ENCODE results near the gene KIDINS220.

Gene KIDINS220

DNA sequence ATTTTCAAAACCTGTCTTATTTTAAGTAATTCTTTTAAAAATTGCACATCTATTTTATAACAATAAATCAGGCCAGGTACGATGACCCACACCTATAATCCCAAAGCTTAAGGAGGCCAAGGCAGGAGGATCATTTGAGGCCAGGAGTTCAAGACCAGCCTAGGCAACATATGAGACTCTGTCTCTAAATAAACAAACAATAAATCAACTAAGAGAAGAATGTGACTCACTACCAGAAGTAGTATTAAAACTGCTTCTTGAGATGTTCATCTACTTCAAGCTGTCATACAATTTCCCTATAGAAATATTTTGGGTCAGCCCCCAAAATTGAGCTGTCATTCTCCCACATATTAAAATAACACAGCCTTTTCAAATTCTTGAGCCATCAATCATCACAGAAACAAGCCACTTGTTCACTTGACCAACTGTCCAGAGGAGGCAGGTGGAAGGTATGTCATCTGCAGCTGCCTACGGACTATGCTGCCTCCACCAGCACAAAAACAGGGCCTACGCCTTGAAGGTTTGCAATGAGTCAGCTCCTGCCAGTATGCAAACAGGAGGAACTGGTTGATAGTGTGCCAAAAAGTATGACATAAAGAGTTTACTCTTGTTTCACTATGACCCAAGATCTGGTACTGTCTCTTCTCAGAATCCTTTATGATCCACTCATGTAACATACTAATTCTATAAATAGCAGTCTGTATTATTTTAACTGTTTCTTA lies 33.6 kb downstream of the KIDINS220 start:
- DNase-seq, result no peak

DNA sequence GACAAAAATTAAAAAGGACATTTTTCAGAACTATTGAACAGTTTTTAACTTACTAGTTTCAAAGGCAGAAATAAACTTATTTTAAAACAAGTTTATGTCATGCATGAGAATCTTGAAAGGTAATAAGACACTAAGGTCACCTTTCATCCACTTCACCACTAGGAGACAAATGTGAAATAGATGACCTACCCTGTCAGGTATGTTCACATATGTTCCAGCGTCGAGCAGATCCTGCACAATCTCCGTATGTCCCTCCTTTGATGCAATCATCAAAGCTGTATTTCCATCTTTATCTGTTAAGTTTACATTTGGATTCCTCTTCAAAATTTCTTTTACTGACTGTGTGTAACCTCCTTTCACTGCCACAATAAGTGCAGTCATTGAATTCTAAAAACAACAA lies 34.7 kb downstream of the KIDINS220 start:
- no peak for DNase-seq

- no peak for DNase-seq
These were observed 36.6 kb downstream of the KIDINS220 start for GRCh38 chr2:8800821-8801220.

GRCh38 chr2:8800218-8800617 lies 37.2 kb downstream of the KIDINS220 start:
- no peak for DNase-seq

DNA sequence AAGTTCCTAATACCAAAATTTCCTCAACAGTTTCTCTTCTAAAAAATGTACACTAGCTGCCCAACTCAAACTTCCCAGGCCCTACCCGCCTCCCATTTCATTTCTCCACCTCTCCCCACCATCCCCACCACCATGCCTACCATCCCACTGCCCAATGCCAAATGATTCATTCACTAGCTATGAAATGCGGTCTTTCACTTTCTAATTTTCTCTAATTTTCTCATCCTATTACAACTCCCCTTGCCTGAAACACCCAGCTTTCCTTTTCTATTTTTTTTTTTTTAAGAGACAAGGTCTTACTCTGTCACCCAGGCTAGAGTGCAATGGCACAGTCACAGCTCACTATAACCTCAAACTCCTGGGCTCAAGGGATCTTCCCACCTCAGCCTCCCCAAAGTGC lies 38.4 kb downstream of the KIDINS220 start:
- DNase-seq, result no peak

DNA sequence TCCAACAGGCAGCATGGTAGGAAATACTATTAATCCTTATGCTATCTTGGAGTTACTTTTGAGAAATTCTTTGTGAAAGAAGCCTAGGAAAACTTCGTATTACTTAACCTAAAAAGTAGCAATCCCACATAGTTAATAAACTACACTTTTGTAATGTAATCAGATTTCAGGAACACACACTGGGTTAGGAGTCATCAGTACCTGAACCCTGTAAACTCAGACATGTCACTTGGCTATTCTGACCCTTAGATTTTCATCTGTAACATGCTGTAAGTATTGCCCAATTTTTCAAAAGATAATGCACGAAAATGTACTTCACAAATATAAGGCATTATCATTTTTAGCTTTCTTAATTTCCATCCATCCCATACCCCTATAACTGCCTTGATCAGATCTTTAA lies 39.0 kb downstream of the KIDINS220 start:
- DNase-seq, result no peak

GRCh38 chr2:8797682-8798081 lies 39.7 kb downstream of the KIDINS220 start:
- no peak for DNase-seq

DNA sequence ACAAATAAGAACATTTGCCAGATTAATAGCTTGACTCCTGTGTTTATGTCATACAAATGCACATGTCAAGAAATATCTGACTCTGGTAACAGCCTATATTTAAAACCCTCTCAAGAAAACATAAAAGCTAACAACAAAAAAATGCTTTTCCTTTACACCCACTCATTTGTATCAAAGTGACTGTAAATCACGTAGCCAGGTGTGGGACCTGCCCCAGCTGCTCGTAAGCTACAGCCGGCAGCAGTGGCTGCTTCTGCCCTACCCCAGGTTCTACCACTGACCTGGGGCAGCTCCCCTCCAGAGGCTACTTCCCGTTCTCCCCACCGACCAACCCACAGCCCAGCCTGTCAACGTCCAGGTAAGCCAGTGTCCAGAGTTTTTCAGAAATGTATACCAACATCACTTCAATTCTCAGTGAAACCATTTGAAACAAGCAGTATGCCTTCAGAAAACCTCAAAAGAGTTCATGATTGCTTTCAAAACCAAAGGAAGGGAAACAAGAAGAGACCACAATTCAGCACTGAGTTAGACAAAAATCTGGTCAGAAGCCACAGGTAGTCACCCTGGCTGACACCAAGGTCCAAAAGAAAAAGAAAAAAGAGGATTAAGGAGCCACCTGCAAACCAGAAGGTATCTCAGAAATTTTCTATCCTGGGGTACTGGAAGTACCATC lies 40.4 kb downstream of the KIDINS220 start:
- no peak for DNase-seq

- no peak for DNase-seq
These were observed 41.0 kb downstream of the KIDINS220 start for GRCh38 chr2:8796315-8796848.

GRCh38 chr2:8794923-8795825 lies 42.2 kb downstream of the KIDINS220 start:
- DNase-seq, result no peak

DNA sequence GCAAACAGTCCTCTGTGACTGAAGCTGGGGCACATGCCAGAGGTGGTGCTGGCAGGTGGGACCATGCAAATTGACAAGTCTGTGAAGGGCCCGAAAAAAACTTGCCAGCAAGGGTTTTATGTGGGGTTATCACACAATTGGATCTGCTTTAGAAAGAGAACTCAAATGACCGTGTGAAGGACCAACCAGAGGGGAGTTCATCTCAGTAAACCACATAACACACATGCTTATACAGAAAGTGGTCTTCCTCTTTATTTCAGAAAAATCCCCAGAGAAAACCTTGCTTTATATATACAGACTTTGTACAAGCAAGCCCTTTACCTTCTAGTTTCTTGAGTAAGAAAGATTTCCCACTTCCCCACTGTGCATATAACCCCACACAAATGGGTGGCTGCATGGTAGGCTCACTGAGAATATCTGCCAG lies 46.7 kb downstream of the KIDINS220 start:
- DNase-seq, result no peak

DNA sequence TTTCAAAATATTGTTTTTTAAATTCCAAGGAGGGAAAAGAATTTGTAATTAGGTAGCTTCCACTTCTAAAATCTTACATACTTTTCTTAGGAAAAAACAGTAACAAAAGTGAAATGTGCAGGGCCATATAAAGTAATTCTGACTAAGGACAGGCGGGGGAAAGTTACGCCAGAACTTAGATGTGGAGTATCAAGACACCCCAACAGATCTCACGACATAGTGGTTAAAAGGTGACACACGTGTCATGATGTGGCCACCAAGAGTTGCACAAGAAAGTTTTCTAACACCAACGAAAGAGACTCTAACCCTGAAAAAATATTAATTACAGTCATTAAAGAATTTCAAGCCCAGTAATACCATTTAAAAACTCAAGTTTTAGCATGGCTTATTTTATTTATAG lies 51.0 kb downstream of the KIDINS220 start:
- DNase-seq, result no peak

DNA sequence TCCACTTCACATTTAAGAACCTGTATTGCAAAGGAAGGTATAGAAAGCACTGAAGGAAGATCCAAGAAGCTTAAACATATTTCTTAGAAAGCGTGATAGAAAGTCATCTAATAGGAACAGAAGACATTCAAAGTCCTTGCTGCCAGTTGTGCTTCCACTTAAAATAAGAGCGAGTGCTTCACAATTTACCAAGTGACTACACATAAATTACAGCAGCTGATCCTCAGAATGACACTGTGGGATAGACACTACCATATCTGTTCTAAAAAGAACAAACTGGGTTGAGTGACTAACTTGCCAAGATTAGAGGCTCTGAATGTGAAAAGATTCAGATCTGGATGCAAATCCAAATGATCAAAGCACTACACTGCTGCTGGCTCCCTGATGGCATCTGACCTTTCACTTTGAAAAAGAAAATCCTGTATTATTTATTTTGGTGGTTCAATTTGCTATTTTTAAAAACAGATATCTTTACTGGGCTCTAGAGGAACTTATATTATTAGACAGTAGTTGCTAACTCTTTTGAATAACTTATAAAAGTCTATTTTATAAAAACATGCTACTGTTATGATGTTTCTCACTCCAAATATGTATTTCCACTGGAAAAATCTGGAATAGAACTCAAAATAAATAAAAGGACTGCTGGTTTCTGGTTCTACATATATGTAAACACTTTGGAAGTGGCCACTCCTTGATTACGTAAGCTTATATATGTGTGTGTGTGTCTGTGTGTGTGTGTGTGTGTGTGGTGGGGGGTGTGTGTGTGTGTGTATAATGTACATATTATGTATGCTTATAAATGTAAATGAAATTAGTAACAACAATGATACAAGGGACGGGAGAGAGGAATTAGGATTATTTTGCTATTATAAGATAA lies 57.4 kb downstream of the KIDINS220 start:
- DNase-seq, result no peak

- no peak for DNase-seq
These were observed 63.0 kb downstream of the KIDINS220 start for GRCh38 chr2:8774371-8774770.

DNA sequence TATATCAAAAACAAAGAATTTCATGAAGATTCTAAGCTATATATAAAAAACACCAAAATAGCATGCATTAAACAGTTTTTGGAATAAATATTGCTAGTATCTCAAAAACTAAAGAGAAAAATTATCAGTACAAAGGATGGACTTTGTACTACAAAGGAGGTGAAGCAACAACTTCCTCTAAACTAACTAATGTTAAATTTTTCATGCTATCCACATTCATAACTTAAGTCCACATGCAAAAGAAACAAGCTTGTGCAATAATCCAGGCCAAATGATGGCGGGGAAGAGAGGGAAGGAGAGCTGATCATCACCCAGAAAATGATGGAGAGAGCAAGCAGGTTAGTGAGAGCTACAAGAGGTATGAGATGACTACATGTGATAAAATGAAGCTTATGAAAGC lies 70.1 kb downstream of the KIDINS220 start:
- DNase-seq, result no peak

DNA sequence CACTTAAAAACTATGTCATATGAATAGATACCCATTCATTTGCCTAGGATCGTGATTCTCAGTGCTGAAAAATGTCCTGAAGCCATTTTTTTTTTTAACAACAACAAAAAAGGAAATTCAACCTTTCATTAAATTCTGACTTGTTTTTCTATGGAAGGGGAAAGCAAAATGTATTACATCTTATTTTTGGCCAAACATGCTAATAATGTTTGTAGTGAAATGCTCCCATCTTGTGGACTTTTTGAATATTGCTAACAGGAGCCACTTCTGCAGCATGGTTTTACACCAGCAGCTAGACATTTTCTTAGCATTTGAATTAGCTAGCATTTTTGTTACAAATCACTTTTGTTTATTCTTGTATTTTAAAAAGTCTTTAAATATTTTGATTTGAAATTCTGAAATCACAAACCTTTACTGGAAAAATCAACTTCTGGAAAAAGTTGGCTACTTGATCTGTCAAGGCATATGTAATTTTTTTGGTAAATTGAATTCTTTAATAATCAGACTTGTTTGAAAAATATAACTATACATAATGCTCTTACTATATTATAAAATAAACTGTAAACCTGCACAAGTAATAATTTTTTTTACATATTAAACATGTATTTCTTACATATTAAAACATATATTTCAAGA lies 75.8 kb downstream of the KIDINS220 start:
- no peak for DNase-seq

GRCh38 chr2:8756716-8757115 lies 80.7 kb downstream of the KIDINS220 start:
- DNase-seq, result no peak

DNA sequence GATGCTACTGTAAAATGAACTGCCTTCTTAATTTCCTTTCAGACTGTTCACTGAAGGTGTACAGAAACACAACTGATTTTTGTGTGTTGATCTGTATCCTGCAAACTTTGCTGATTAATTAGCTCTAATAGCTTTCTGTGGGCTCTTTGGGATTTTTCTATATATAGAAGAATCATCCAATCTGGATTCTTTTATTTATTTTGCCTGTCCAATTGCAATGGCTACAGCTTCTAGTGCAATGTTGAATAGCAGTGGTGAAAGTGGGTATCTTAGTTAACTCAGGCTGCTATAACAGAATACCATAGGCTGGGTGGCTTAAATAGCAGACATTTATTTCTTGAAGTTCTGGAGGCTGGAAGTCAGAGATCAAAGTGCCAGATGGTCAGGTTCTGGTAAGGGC lies 81.2 kb downstream of the KIDINS220 start:
- DNase-seq, result no peak

GRCh38 chr2:8754106-8754776 lies 83.2 kb downstream of the KIDINS220 start:
- no peak for DNase-seq

- no peak for DNase-seq
These were observed 83.8 kb downstream of the KIDINS220 start for GRCh38 chr2:8753609-8754008.

DNA sequence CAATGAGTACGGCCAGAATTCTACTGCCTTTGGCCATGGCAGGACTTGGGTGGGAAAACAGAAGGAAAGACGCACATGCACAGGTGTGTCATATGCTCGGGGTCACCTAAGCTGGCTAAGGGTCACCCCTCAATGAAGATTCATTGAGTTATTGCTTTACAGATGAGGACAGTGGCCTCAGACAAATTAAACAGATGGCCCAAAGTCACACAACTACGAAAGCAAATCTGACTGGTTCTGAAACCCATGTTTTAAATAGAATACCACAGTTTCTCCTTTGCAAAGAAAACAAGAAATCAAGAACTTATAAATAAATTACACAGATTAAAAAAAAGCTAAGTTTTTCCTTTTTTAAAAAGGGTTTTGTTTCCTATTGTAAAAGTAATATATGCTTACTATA lies 85.0 kb downstream of the KIDINS220 start:
- no peak for DNase-seq
